K562 (cell line): Measurements from ENCODE around the gene CENPO. TPM values are rescaled to one million over a fixed set of nuclear protein-coding genes. Genes with fewer than 3 reads are reported as not detected.

Source experiments
- PTTG1 ChIP-seq: fragments of 450-650 bp; IDR thresholded peaks from 2 replicates; pipeline ENCODE4 v1.6.1; 2016; ENCODE audit warnings: low read depth, mild to moderate bottlenecking, missing genetic modification characterization, missing compliant biosample characterization
- polyA plus RNA-seq, 8 experiments: library from polyadenylated mRNA; depleted of rRNA in 4 of 8; stranded (reverse) in 5 of 8; unstranded in 3 of 8; fragments of >200 nt; fragmentation: Nextera tagmentation in 2 of 8; fragmentation: Illumina TruSeq in 1 of 8; extraction: Ambion mirVana in 2 of 8; extraction: Trizol in 1 of 8; gene quantifications; 2 replicates each; pipeline versions ENCODE4 v1.2.1 to v1.2.3, GENCODE V29; 2011 to 2014; ENCODE audit warnings: inconsistent platforms in 1 of 8, missing spikeins in 1 of 8
- total RNA-seq, 7 experiments: library from RNA; depleted of rRNA in 6 of 7; stranded (reverse); fragments of >200 nt in 6 of 7; fragmentation: Illumina TruSeq in 2 of 7; extraction: Trizol in 2 of 7; gene quantifications; 2 replicates each; pipeline versions ENCODE4 v1.2.1 to v1.2.3, GENCODE V29; 2011 to 2021; ENCODE audit warnings: low replicate concordance in 1 of 7
- TF ChIP-seq, protein P1 (sequence below): fragments of 450-650 bp; IDR thresholded peaks from 2 replicates; pipeline ENCODE4 v1.6.1; 2016; ENCODE audit warnings: low read depth

CENPO gene
- total and polyA plus RNA-seq, 9 of the 15 experiments (the other 6 are each of a cell fraction or from before 2014, with no cell fraction given), result 30.6 to 59.4 (median 38.9) TPM

DNA sequence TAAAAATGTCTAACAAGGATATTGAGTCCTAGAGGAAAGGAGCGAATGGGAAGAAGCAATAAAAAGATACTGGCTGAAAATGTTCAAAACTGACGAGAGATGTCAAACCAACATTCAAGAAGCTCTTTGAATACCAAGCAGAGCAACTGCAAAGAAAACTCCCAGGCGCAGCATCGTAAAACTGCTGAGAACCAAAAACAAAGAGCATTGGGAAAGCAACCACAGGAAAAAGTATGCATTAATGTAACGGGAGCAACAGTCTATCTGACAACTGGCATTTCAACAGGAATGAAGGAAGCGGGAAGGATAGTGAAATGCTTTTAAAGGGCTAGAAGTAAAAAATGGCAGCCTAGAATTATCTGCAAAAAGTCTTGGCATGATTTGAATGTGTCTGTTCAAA is 73.7 kb downstream of the CENPO start (continued):
- TF ChIP-seq, protein P1, sequence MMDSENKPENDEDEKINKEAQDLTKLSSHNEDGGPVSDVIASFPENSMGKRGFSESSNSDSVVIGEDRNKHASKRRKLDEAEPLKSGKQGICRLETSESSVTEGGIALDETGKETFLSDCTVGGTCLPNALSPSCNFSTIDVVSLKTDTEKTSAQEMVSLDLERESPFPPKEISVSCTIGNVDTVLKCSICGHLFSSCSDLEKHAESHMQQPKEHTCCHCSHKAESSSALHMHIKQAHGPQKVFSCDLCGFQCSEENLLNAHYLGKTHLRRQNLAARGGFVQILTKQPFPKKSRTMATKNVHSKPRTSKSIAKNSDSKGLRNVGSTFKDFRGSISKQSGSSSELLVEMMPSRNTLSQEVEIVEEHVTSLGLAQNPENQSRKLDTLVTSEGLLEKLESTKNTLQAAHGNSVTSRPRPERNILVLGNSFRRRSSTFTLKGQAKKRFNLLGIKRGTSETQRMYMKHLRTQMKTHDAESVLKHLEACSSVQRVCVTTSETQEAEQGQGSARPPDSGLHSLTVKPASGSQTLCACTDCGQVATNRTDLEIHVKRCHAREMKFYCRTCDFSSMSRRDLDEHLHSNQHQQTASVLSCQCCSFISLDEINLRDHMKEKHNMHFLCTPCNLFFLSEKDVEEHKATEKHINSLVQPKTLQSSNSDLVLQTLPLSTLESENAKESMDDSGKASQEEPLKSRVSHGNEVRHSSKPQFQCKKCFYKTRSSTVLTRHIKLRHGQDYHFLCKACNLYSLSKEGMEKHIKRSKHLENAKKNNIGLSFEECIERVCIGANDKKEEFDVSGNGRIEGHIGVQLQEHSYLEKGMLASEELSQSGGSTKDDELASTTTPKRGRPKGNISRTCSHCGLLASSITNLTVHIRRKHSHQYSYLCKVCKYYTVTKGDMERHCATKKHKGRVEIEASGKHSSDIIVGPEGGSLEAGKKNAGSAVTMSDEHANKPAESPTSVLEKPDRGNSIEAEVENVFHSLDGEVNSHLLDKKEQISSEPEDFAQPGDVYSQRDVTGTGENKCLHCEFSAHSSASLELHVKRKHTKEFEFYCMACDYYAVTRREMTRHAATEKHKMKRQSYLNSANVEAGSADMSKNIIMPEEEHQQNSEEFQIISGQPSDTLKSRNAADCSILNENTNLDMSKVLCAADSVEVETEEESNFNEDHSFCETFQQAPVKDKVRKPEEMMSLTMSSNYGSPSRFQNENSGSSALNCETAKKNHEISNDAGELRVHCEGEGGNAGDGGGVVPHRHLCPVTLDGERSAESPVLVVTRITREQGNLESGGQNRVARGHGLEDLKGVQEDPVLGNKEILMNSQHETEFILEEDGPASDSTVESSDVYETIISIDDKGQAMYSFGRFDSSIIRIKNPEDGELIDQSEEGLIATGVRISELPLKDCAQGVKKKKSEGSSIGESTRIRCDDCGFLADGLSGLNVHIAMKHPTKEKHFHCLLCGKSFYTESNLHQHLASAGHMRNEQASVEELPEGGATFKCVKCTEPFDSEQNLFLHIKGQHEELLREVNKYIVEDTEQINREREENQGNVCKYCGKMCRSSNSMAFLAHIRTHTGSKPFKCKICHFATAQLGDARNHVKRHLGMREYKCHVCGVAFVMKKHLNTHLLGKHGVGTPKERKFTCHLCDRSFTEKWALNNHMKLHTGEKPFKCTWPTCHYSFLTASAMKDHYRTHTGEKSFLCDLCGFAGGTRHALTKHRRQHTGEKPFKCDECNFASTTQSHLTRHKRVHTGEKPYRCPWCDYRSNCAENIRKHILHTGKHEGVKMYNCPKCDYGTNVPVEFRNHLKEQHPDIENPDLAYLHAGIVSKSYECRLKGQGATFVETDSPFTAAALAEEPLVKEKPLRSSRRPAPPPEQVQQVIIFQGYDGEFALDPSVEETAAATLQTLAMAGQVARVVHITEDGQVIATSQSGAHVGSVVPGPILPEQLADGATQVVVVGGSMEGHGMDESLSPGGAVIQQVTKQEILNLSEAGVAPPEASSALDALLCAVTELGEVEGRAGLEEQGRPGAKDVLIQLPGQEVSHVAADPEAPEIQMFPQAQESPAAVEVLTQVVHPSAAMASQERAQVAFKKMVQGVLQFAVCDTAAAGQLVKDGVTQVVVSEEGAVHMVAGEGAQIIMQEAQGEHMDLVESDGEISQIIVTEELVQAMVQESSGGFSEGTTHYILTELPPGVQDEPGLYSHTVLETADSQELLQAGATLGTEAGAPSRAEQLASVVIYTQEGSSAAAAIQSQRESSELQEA, result no peak
- TF ChIP-seq PTTG1, result no peak
